BJ (cell line): ENCODE measurements around the gene DGCR6L. TPM values are rescaled to one million over a fixed set of nuclear protein-coding genes. Genes with fewer than 3 reads are reported as not detected.
"Not testable (repeated sequence)": the region's sequence is repeated elsewhere in the genome, so short reads cannot be mapped to it uniquely, and the experiment has no call there.

Experiments used
- CTCF ChIA-PET: fragments of 350-600 bp; formaldehyde crosslinking; extraction: SDS; loops from one replicate; lab custom pipeline; 2021; ENCODE audit warnings: antibody characterized with exemption, inconsistent platforms; lab: Yijun Ruan, JAX
- POLR2A ChIA-PET: fragments of 300-600 bp; sonication (Branson Sonifier 250); formaldehyde crosslinking; extraction: SDS; loops from one replicate; lab custom pipeline; 2021; ENCODE audit warnings: antibody characterized with exemption; lab: Charles Lee
- DNase-seq: peaks from one replicate; pipeline ENCODE4 v3.0.0-alpha.2; 2011; ENCODE audit warnings: low read depth
- H3K27me3 ChIP-seq: 2 replicates; pipeline ENCODE4 v1.6.0; 2011; ENCODE audit warnings: low read length; ENCODE audit not compliant: control insufficient read depth, insufficient read depth
- H3K36me3 ChIP-seq: 2 replicates; pipeline ENCODE4 v1.5.1; 2011; ENCODE audit warnings: low read length; ENCODE audit not compliant: control insufficient read depth, insufficient read depth
- H3K4me3 ChIP-seq: 2 replicates; pipeline ENCODE4 v1.5.1; 2011; ENCODE audit warnings: low read depth, mild to moderate bottlenecking, control low read depth, low read length
- polyA plus RNA-seq: library from polyadenylated mRNA; depleted of rRNA; stranded (reverse); fragments of >200 nt; gene quantifications from 2 replicates; pipeline ENCODE4 v1.2.3, GENCODE V29; 2011
- TF ChIP-seq, protein P1 (sequence below): IDR thresholded peaks from 2 replicates; pipeline ENCODE4 v1.5.1; 2011; ENCODE audit warnings: low read depth, mild to moderate bottlenecking, control low read depth, inconsistent platforms, low read length, moderate library complexity; ENCODE audit not compliant: insufficient read depth

Gene DGCR6L
- polyA plus RNA-seq, 1 experiment, result 65.8 TPM

DNA sequence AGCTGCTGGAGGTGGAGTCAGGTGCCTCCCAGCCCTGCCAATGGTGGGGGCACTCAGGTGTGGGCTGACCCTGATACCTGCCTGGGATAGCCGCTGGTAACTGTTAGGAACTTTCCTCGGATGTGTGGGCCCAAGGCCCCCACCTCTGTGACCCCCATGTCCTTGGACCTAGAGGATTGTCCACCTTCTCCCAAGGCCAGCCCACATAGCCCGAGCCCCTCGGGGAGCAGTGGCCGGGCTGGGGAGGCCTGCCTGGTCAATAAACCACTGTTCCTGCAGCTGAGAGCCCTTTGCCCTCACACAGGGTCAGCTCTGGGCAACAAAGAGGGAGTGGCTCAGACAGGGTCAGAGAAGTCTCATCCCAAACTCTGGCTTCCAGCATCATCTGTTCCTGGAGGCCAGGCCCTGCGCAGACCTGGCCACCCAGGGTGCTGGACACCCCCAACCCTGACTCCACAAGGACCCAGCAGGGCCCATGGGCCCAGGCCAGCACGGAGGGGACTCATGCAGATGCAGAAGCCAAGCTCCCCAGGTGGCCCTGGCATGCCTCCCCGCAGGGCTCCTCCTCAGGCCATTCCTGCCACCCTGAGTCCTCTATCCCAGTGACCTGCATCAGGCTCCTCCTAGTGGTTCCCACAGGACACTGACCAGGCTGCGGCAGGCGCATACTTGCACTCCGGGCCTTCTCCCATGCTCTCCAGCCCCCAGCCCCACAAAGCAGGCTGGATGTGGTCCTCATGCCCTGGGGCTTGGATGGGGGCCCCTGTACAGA, 6.4 kb downstream of the DGCR6L start:
- CTCF ChIA-PET, result interaction anchor here (1.1 kb wide), 1 partner anchor 9 kb away, joined by 3 read pairs; no protein-coding TSS in a partner anchor
- TF ChIP-seq, protein P1, sequence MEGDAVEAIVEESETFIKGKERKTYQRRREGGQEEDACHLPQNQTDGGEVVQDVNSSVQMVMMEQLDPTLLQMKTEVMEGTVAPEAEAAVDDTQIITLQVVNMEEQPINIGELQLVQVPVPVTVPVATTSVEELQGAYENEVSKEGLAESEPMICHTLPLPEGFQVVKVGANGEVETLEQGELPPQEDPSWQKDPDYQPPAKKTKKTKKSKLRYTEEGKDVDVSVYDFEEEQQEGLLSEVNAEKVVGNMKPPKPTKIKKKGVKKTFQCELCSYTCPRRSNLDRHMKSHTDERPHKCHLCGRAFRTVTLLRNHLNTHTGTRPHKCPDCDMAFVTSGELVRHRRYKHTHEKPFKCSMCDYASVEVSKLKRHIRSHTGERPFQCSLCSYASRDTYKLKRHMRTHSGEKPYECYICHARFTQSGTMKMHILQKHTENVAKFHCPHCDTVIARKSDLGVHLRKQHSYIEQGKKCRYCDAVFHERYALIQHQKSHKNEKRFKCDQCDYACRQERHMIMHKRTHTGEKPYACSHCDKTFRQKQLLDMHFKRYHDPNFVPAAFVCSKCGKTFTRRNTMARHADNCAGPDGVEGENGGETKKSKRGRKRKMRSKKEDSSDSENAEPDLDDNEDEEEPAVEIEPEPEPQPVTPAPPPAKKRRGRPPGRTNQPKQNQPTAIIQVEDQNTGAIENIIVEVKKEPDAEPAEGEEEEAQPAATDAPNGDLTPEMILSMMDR, result 0 out of 2 replicates have a peak, but pooled peaks have one; percentile 5
- H3K36me3 ChIP-seq, H3K27me3 ChIP-seq, POLR2A ChIA-PET, DNase-seq, H3K4me3 ChIP-seq: not testable (repeated sequence)

DNA sequence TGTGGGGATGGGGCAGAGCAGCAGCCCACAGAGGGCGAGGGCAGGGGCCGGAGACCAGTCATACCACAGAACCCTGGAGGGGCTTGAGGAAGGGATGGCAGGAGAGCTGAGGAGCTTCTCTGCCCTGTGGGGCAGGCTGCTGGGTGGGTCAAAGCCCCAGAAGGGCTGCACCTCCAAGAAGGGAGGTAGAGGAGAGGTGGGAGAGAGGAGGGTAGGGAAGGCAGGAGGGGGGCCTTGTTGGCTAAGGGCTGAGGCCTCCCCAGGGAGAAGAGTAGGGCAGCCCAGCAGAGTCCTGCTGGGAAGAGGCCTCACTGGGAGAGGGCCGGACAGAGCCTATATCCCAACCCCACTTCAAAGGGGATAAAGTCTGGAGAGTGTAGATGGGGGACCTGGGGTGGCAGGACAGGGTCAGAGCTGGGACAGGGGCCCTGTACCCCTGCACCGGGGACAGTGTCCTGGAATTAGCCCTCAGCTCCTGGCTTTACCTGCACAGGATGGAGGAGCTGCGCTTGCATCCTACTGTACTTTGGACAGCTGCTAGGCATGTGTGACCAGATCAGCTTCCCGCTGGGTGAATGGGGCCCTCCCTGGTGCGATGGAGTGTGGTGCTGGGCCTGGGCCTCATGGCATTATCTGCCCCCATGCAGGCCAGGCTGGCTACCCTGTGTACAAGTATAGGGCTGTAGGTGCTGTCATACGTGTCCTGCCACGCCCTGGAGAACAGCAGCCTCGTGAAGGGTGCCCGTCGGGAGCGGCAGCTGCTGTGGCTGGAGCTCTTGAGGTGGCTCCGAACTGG, 7.3 kb downstream of the DGCR6L start:
- Histone ChIP-seq H3K27me3 (no peaks in the 10 kb centered on the region), H3K4me3 (no peak overlapping the region), H3K36me3 (peaks cover 3% of the 10 kb centered on the region; the same call in 1 of the 2 replicates)
- TF ChIP-seq, protein P1, result no peak
- ChIA-PET CTCF (interaction anchor here (1.1 kb wide), 1 partner anchor 8 kb away, joined by 3 read pairs; no protein-coding TSS in a partner anchor), POLR2A (no interaction called here)
- no peak for DNase-seq

DNA sequence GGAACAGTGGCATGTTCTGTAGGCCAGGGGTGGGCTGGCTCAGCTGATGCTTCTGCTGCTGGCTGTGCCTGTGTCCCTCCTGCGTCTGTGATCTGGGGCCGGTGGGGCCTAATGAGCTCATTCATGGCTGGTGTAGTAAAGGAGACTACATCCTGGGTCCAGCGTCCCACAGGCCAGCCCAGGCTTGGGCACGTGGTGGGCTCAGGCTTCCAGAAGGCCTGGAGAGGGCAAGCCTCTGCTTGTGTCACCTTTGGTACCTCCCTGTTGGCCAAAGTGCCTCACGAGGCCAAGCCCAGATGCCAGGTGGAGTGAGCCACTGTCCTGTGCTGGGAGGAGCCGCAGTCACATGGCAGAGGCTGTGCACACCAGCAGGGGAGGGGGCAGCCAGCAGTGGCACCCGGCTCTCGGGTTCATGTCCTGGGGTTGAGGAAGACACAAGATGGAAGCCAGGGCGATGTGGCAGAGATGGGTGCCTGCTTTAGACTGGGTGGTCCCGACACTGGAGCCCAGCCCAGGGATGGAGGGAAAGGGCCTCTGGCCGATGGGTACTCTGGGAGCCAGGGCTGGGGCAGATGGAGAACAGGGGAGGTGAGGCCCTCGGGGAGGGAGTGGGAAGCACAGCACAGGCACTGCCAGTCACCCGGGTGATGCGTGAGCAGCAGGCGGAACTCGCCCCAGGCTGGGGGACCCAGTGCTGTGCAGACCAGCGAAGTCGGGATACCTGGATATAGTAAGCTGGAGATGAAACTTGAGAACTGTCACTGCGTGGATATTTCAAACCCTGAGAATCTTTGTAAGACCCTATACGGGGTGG, 8.4 kb downstream of the DGCR6L start:
- H3K36me3 ChIP-seq, H3K4me3 ChIP-seq, H3K27me3 ChIP-seq, POLR2A ChIA-PET, DNase-seq: not testable (repeated sequence)
- CTCF ChIA-PET, result interaction anchor here (1.1 kb wide), 1 partner anchor 154 kb away, joined by 3 read pairs; no protein-coding TSS in a partner anchor

DNA sequence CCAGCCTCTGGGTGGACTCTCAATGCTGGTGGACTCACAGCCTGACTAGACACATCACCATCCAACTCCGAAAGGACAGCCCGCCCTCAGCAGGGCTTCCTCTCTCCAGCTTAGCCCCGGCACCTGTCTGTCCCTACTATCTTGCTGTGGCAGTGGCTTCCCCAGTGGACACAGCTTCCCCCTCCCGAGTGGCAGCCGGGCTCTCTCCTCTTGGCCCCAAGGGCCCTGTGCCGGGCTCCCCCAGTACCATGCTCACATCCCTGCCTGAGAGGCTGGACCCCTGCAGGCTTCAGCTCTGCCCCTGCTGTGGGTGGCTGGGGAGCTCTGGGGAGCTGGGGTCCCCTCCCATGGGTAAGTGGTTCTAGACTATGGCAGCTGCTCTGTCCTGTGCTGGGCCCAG, 9.1 kb downstream of the DGCR6L start:
- H3K4me3 ChIP-seq, POLR2A ChIA-PET, DNase-seq, H3K36me3 ChIP-seq, H3K27me3 ChIP-seq: not testable (repeated sequence)
- CTCF ChIA-PET, result interaction anchor here (0.6 to 1.1 kb wide), 2 partner anchors 9 to 154 kb away, joined by 3 read pairs; partner anchors contain the start of gene DGCR6L

DNA sequence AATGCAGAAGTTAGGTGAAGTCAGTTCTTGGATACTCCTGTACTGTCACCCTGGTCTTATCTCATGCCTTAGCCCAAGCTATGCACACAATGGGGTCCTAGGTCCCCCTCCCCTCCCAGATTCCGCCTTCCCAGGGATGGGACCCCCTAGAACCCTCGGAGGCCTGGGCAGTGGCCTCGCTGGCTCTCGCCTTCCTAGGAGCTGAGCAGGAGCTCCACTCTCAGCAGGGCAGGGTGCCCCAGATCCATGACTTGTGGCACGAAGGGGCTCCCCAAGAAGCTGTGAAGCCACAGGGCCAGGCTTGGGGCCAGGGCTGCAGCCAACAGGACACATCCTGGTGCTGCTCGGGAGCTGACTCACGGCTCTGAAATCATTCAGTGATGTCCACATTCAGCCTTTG, 9.7 kb downstream of the DGCR6L start:
- H3K4me3 ChIP-seq, H3K36me3 ChIP-seq, DNase-seq, H3K27me3 ChIP-seq, POLR2A ChIA-PET: not testable (repeated sequence)
- CTCF ChIA-PET, result interaction anchor here (0.6 to 1.1 kb wide), 2 partner anchors 10 to 153 kb away, joined by 3 read pairs; partner anchors contain the start of gene DGCR6L

DNA sequence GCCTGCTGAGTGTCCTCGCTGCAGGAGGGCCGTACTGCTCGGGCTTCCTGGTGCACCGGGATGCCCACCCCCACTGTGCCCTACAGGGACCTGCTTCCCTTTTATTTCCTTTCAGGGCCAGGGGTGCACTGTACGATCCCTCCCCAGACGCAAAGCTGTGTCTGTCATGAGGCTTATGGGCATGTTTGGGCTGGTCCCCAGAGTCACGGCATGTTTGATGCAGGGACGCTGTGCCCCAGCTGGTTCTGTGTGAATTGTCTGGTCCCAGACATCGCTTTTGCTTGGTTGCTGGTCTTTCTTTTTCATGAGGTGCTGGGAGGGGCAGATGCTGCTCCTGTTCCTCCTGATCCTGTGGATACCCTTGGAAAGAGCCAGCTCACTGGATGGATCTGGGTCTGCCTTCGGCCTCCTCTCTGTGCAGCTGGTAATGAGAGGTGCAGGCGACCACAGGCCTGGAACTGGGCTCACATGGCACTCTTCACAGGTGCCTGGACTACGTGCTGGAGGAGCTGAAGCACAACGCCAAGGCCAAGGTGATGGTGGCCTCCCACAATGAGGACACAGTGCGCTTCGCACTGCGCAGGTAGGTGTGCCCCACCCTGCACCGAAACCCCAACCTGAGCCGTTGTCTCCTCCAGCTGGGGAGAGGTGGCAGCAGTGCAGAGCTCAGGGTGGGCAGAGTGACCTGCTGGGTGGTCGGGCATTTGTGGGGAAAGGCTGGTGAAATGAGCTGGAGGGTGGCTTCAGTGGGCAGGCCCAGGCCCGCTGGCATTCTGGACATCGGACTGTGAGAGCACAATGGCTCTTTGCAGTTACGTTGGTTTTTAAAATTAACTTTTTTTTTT, 10.8 kb downstream of the DGCR6L start:
- POLR2A ChIA-PET, H3K36me3 ChIP-seq, H3K4me3 ChIP-seq, CTCF ChIA-PET, DNase-seq, H3K27me3 ChIP-seq: not testable (repeated sequence)

DNA sequence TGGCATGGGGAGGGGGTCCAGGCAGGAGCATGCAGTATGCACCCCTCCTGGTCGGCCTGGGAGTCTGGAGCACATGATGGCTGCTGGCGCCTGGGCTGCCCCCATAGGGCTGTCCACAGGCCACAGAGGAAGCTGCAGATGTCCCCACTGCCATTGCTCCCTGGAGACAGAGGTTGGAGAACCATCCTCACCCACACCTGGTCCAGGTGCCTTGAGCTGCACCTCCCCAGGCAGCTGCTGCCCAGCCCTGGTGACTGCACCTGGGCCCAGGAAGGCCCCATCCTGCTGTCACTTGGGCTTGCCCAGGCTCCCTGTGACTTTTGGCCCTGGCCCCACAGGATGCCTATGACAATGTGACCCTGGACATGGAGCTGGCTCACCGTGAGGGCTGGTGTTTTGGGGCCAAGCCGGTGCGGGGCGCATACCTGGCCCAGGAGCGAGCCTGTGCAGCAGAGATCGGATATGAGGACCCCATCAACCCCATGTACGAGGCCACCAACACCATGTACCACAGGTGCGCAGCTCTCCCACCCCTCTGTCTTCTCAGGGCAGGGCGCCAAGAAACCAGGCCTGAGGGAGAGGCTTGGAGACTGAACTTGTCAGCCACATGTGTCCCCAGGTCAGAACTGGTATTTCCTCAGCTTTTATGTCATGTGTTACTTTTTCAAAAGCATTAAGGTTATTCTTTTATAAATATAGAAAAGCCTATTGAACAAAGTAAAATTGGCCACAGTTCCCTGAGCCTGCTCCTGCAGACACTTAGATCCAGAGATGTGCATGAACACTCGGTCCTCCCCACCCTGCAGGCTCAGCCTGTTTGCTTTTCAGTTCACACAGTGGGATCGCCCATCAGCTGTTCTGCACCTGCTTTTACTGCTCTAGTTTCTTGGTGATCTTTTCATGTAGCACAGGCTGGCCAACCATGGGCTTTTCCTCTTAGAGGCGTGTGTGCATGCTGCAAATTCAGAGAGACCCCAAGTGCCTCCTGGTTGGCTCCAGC, 12.1 kb downstream of the DGCR6L start:
- DNase-seq, POLR2A ChIA-PET, H3K27me3 ChIP-seq, H3K36me3 ChIP-seq, CTCF ChIA-PET, H3K4me3 ChIP-seq: not testable (repeated sequence)

DNA sequence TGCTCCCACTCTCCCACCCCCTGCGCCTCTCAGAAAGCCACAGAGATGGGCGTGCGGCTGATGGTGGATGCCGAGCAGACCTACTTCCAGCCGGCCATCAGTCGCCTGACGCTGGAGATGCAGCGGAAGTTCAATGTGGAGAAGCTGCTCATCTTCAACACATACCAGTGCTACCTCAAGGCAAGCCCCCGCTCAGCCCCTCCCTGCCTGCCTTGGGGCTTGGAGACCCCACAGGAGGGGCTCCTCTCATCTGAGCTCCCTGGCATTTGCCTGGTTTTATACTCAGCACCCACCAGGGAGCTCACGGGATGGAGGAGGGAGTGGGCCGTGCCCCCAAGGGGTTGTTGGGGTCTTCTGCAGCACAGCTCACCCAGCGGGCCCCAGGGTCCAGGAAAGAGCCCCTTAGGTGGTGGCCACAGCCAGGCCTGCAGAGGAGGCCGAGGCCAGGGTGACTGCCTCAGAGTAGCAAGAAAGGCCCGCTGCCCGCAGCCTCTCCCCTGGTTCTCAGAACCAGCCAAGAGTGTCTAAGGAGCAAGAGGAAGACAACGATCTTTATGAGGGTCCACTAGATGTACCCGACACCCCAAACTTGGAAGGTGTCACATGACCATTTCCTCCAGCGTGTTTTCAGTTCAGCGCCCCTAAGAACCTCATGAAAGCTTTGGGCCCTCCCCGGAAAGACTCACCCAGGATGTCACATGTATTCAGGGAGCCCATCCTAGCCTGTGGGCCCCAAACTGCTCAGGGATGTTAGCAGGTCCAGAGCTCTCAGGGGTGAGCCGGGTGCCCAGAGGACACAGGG, 13.0 kb downstream of the DGCR6L start:
- POLR2A ChIA-PET, H3K36me3 ChIP-seq, H3K4me3 ChIP-seq, DNase-seq, H3K27me3 ChIP-seq: not testable (repeated sequence)
- CTCF ChIA-PET, result interaction anchor here (1.5 to 1.8 kb wide), 2 partner anchors 10 to 150 kb away, joined by 3 to 6 read pairs; no protein-coding TSS in a partner anchor
